WTC11 (cell line): ENCODE data around the gene FHIT.

Source experiments
- ATF6 ChIP-seq: sonication (generic); formaldehyde crosslinking; IDR thresholded peaks from 2 replicates; pipeline ENCODE4 v1.8.1; 2023; ENCODE audit warnings: mild to moderate bottlenecking, missing genetic modification reagents
- CTCF ChIP-seq: fragments of 200-600 bp; IDR thresholded peaks from 2 replicates; pipeline ENCODE4 v1.8.0; 2022; ENCODE audit warnings: antibody characterized with exemption
- E2F5 ChIP-seq: sonication (generic); formaldehyde crosslinking; IDR thresholded peaks from 2 replicates; pipeline ENCODE4 v1.8.1; 2022; ENCODE audit warnings: mild to moderate bottlenecking, moderate library complexity, missing genetic modification reagents
- ELF4 ChIP-seq: sonication (generic); formaldehyde crosslinking; IDR thresholded peaks from 2 replicates; pipeline ENCODE4 v1.8.1; 2022; ENCODE audit warnings: low read depth, mild to moderate bottlenecking, moderate library complexity, missing genetic modification reagents
- ESRRA ChIP-seq: sonication (generic); formaldehyde crosslinking; IDR thresholded peaks from 2 replicates; pipeline ENCODE4 v1.8.1; 2022; ENCODE audit warnings: mild to moderate bottlenecking, missing genetic modification reagents, borderline replicate concordance
- IRF1 ChIP-seq: sonication (generic); formaldehyde crosslinking; IDR thresholded peaks from 2 replicates; pipeline ENCODE4 v1.8.0; 2023; ENCODE audit warnings: missing genetic modification reagents
- KAT7 ChIP-seq: sonication (generic); formaldehyde crosslinking; IDR thresholded peaks from 2 replicates; pipeline ENCODE4 v1.8.1; 2023; ENCODE audit warnings: missing genetic modification reagents, mild to moderate bottlenecking, borderline replicate concordance
- NFE2L1 ChIP-seq: sonication (generic); formaldehyde crosslinking; IDR thresholded peaks from 2 replicates; pipeline ENCODE4 v1.8.1; 2023; ENCODE audit warnings: missing genetic modification reagents
- NR2C2 ChIP-seq: sonication (generic); formaldehyde crosslinking; IDR thresholded peaks from 2 replicates; pipeline ENCODE4 v1.8.0; 2022; ENCODE audit warnings: mild to moderate bottlenecking, missing genetic modification reagents
- PREB ChIP-seq: sonication (generic); formaldehyde crosslinking; IDR thresholded peaks from 2 replicates; pipeline ENCODE4 v1.8.1; 2022; ENCODE audit warnings: mild to moderate bottlenecking, missing genetic modification reagents, moderate library complexity, borderline replicate concordance
- SP1 ChIP-seq: sonication (generic); formaldehyde crosslinking; conservative IDR thresholded peaks from 2 replicates; pipeline ENCODE4 v1.8.1; 2022; ENCODE audit warnings: missing genetic modification reagents
- ZNF219 ChIP-seq: sonication (generic); formaldehyde crosslinking; IDR thresholded peaks from 2 replicates; pipeline ENCODE4 v1.8.0; 2023; ENCODE audit warnings: missing genetic modification reagents, mild to moderate bottlenecking, borderline replicate concordance
- ZNF232 ChIP-seq: sonication (generic); formaldehyde crosslinking; IDR thresholded peaks from 2 replicates; pipeline ENCODE4 v1.8.0; 2022; ENCODE audit warnings: mild to moderate bottlenecking, missing genetic modification reagents
- ZNF423 ChIP-seq: fragments of 250-450 bp; sonication (Bioruptor Pico); IDR thresholded peaks from 2 replicates; pipeline ENCODE4 v2.1.2; 2022; ENCODE audit warnings: mild to moderate bottlenecking, moderate library complexity

- TF ChIP-seq IRF1 (CRISPR knock-in tag) = no peak
- TF ChIP-seq ZNF219 (CRISPR knock-in tag) = no peak
- no peak for TF ChIP-seq ZNF423 (CRISPR knock-in tag)
- TF ChIP-seq SP1 (CRISPR knock-in tag) = no peak
- no peak for TF ChIP-seq CTCF
- TF ChIP-seq NR2C2 (CRISPR knock-in tag) = no peak
- no peak for TF ChIP-seq ATF6 (CRISPR knock-in tag)
- no peak for TF ChIP-seq KAT7 (CRISPR knock-in tag)
- TF ChIP-seq ZNF232 (CRISPR knock-in tag) = no peak
- TF ChIP-seq E2F5 (CRISPR knock-in tag) = no peak
- TF ChIP-seq ESRRA (CRISPR knock-in tag) = no peak
- TF ChIP-seq PREB = no peak
- no peak for TF ChIP-seq ELF4
- no peak for TF ChIP-seq NFE2L1 (CRISPR knock-in tag)
These were observed 1185.9 kb downstream of the FHIT start for GRCh38 chr3:60065227-60065868.
